ENCODE results near the gene LAMA5.
A peak's percentile ranks its signal among the peaks of the same experiment; 100 is the strongest.

The LAMA5 gene

DNA sequence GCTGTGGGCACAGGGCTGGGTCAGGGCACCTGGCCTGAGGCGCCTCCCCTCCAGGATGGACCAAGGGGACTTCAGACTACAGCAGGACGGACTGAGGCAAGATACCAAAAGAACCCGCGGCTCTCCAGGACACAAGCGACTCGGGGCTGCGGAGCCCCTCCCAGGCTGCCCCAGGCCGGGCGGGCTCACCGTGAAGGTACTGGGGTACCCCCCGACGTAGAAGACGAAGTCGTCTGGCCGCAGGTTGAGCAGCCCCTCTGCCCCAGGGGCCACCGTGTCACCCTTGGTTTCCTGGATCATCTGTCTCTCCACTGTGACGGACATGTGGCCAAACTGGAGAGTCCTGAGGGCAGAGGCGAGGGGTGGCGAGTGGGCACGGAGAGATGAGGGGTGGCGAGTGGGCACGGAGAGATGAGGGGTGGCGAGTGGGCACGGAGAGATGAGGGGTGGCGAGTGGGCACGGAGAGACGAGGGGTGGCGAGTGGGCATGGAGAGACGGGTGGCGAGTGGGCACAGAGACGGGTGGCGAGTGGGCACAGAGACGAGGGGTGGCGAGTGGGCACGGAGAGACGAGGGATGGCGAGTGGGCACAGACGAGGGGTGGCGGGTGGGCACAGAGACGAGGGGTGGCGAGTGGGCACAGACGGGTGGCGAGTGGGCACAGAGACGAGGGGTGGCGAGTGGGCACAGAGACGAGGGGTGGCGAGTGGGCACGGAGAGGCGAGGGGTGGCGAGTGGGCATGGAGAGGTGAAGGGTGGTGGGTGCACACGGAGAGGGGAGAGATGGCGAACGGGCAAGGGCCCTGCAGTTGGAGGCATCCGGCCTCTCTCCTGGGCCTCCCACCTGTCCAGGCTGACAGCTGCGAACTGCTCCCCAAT lies 53.4 kb downstream of the LAMA5 start:
- no peak for DNase-seq

DNA sequence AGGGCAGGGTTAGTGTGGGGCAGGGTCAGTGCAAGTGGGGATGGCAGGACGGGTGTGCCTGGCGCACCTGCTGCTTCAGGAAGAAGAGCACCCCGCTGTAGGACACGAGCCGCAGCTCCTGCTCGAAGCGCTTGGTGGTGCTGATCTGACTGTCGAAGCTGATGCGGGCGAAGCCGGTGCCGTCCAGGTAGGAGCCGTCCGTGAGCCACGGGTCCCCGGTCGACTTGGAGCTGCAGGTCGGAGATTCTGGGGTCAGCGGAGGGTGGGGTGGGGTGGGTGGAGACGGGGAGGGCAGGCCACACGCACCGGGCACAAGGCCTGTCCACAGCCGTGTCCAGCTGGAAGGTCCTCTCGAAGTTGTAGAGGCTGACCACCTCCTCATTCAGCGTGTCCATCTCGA lies 54.1 kb downstream of the LAMA5 start:
- DNase-seq, result no peak

DNA sequence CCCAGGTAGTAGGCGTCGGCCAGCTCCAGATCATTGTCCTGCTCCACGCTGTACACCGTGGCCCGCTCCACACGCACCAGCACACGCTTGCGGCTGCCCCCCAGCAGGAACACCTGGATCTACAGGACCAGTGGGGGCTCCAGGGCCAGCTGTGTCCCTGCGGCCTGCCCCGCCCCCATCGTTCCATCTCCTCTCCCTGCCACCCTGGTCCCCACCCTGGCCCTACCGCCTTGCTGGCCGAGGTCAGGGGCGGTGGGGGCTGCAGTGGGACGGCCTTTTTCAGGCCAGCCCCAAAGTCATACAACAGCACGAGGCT lies 54.5 kb downstream of the LAMA5 start:
- DNase-seq, result no peak

DNA sequence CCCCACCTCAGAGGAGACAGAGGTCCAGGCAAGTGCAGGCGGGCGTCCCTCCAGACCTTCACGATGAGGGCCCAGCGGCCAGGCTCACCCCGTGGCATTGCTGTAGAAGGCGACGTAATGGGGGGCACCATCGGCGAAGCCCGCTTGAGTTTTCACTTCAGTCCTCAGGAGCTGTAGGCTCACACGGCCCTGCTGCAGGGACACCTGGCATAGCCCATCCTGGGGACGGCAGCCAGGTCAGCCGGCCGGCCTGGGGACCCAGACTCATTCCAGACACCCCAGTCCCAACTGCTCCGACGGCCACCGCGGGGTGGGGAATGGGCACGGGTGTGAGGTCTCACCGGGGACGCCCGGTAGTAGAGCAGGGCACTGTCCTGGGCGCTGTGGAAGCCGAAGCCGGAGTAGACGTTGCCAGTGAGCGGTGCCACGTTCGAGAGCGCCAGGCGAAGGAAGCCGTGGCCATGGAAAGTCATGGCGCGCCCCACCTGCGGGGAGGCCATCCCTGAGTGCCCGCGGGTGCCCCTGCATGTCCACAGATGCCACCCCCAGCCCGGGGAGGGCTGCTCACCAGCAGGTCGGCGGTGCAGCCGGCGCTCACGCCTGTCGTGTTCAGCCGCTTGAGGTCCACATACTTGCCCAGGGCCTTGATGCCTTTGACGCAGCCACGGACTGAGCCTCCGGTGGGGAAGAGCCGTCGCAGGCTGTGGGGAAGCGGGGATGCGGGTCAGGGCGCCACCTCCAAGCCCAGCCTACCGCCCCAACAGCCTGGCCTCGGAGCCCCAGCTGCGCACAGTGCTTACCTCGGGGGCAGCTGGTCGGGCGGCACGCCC lies 55.1 kb downstream of the LAMA5 start:
- no peak for DNase-seq

DNA sequence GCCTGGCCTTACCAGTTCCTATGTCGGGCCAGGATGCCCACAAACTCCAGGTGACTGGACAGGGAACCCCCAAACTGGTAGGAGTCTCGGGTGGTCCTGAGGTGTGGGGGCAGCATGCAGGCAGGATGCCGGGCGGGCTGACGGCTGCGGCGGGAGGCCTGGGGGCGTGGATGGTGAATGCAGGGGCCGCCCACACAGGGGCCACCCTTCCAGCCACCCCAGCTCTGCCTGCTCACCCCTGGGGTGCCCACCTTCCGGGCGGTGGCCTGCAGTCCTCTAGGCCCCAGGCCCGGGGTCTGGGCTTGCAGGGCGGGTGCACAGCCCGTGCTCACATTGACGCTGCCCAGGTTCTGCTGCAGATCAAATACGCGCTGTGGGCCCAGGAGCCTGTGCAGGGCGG lies 56.0 kb downstream of the LAMA5 start:
- no peak for DNase-seq

DNA sequence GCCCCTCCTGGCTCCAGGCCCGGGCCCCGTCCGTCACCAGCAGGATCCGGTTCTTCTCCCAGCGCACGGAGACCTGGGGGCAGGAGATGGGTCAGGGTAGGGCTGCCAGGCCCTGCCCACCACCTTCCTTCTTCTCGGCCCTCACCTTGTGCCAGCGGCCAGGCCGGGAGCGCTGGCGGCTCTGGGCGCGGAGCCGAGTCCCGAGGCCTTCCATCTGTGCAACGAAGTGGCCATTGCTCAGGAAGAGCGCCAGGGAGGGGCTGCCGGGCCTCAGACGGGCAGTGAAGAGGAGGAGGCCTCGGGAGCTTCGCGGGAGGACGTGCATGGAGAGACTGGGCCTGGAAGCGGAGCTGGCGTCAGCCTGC lies 56.4 kb downstream of the LAMA5 start:
- no peak for DNase-seq

DNA sequence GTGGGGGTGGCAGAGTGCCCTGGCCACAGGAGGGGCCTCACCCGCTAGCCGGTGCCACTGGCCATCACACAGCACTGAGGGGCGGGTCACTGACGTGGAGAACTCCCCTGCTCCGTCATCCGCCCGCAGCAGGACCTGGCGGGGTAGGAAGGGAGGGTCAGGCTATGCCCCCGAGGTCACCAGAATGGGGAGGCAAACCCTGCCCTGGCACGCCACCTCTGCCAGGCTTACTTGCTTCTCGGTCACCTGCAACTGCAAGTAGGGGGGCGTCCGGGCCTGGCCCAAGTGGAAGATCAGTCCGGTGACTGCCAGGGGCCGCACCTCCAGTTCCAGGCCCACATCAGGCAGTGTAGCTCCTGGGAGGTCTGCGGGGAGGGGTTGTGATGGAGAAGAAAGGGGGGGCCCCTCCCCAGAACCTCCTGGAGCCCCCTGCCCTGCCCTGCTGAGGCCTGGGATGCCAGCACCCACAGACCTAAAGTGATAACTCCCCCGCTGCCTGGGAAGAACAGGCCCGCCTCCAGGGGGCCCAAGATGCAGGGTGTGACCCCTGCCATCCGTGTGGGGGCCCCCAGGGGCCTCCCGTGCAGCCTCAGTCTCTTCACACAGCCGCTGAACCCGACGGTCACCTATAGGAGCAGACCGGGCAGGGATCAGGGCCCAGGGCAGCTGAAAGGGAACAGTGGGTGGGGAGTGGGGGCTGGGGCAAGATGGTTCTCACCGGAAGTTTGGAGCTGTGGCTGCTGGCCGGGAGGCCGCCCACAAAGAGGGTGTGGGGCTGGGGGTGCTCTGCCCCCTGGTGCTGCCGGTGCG lies 57.0 kb downstream of the LAMA5 start:
- no peak for DNase-seq

DNA sequence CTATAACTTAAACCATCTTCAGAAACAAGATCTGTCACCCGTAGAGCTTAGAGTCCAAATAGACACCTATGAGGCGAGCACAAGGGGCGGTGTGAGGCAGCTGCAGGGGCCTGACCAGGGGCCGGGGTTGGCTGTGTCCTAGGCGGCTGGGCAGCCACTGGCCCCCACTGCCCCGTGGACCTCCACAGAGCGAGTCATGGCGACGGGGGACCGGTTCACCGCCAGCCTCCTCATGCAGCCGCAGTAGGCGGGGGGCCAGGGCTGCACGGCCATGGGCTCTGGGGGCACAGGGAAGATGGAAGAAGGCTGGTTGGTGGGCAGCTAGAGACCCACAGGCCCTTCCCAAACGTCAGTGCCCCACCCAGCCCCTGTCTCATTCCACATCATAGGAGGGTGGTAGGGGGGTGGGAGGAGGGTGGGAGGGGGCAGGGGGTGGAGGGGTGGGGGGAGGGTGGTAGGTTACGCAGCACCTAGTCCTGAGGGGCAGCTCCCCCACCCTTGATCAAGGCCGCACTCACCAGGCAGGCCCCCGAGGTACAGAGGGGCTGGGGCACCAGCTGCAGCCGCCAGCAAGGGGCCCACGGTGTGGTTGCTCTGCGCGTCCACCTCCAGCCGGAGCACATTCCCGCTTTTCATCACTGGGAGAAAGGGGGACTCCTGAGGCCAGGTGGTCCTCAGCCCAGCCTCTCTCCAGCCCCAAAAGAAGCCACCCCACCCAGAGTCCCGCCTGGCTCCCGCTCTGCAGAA lies 57.7 kb downstream of the LAMA5 start:
- no peak for DNase-seq

DNA sequence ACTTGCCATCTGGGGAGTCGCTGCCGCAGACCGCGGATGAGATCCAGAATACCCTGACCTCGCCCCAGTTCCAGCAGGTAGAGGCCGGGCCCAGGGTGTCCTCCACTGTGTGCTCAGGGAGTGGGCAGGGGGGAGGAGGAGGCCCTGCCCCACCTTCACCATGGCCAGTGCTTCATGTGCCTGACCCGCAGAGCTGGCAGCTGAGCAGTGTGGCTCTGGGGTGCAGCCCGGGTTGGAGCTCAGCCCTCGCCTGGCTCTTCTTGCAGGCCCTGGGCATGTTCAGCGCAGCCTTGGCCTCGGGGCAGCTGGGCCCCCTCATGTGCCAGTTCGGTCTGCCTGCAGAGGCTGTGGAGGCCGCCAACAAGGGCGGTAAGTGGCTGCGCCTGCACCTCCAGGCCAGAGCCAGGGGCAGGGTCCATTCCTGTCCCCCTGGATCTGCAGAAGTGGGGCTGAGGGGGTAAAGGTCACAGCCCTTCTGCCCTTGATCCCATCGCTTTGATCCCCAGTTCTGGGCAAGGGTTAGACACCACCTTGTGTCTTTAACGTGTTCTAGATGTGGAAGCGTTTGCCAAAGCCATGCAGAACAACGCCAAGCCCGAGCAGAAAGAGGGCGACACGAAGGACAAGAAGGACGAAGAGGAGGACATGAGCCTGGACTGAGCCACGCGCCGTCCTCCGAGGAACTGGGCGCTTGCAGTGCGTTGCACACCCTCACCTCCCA lies 58.9 kb downstream of the LAMA5 start:
- no peak for DNase-seq

DNA sequence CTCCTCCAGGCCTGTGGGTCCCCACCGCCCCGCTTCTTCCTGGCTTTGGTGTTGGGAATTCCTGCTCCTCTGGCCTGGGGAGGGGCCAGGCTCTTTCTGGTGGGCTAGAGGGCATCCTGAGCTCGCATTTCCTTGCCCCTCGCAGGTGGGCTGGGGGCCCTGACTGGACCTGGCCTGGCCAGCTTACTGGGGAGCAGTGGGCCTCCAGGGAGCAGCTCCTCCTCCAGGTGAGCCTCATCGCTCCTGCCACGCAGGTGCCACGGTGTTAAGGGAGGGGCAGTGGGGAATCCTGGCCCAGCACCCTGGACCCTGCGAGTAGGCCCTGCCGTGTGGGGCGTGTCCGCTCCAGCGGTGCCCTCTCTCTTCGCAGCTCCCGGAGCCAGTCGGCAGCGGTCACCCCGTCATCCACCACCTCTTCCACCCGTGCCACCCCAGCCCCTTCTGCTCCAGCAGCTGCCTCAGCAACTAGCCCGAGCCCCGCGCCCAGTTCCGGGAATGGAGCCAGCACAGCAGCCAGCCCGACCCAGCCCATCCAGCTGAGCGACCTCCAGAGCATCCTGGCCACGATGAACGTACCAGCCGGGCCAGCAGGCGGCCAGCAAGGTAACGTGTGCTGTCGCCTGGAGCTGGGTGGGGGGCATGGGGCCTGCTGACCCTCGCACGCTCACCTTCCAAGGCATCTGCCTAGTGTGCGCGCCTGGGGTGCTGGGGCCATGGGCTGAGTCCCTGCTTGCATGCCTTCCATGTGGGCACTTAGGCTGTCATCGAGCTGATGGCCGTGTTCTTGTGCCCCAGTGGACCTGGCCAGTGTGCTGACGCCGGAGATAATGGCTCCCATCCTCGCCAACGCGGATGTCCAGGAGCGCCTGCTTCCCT lies 59.6 kb downstream of the LAMA5 start:
- DNase-seq, result no peak

DNA sequence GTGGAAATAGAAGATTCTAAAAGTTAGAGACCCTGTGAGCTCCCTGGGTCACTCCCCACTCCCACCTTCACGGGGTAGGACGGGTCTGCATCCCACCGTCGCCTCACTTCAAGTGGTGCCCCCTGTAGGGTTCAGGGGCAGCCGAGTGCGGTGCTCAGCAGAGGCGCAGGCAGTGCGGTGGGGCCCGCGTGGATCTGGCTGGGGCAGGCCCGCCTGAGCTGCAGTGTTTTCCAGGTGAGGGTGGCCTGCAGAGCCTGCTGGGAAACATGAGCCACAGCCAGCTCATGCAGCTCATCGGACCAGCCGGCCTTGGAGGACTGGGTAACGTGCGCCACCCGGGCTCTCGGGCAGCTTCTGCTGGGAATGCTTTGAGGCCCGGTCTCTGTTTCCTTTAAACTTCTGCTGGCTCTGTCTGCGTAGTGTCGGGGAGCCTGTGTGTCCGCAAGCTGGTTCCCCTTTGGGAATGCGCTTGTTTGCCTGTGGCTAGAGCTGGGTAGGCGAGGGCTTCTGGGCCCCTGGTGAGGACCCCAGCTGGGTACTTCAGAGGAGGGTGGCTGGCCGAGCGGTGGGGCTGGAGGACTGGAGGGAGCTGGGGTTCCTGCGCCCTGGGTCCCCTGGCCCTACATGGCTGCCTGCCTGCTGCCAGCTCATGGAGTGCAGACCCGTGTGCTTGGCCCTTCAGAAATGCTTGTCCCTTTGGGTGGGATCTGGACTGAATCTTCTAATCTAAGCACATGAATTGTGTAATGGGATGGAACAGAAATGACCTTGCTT lies 60.5 kb downstream of the LAMA5 start:
- no peak for DNase-seq

DNA sequence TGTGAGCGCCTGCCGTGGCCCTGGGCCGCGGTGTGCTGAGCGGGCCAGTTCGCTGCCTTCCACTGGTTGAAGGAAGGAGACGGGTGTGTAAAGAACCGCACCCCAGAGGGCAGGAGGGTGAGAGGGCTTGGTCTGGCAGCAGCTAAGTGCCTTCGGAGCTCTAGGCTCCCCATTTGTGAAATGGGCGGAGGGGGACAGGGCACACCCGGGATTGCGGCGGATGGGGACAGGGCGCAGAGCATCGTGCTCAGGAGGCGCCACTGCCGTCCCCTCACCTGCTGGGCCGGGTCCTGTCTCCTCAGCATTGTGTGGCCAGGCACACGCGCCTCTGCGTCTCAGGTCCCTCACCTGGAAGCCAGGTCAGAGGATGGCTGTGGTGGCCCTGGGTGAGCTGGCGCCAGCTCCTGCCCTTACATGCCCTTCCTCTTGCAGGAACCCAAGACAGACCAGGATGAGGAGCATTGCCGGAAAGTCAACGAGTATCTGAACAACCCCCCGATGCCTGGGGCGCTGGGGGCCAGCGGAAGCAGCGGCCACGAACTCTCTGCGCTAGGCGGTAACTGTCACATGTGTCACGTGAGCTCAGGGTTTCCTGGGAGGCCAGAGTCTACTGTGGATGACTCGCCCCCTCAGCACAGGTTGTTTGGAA lies 61.2 kb downstream of the LAMA5 start:
- no peak for DNase-seq

DNA sequence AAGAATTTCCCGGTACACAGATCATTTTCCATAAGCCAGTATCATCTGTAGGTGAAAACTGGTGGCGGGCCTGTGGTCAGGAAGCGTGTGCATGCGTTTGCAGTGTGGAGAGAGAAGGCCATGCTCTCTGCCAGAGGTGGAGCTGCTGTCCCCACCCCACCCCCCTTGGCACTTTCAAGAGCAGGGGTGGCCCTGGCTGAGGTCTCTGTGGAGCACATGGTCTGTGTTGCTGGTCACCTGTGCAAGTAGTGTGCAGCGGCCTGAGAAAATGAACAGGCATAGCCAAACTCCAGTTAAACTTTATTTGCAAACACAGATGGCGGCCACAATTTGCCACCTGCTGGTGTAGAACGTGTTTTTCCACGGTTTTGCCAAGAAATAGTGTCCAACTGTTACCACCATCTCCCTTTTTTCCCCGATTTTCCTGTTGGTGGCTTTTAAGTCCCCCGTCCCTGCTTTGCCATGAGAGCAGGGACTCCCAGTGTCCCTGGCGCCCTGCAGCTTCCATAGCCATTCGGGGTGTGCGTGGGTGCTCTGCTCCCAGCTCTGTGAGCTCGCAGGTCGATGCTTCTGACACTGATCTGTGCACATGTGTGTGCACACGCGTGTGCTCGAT lies 61.9 kb downstream of the LAMA5 start:
- no peak for DNase-seq

DNA sequence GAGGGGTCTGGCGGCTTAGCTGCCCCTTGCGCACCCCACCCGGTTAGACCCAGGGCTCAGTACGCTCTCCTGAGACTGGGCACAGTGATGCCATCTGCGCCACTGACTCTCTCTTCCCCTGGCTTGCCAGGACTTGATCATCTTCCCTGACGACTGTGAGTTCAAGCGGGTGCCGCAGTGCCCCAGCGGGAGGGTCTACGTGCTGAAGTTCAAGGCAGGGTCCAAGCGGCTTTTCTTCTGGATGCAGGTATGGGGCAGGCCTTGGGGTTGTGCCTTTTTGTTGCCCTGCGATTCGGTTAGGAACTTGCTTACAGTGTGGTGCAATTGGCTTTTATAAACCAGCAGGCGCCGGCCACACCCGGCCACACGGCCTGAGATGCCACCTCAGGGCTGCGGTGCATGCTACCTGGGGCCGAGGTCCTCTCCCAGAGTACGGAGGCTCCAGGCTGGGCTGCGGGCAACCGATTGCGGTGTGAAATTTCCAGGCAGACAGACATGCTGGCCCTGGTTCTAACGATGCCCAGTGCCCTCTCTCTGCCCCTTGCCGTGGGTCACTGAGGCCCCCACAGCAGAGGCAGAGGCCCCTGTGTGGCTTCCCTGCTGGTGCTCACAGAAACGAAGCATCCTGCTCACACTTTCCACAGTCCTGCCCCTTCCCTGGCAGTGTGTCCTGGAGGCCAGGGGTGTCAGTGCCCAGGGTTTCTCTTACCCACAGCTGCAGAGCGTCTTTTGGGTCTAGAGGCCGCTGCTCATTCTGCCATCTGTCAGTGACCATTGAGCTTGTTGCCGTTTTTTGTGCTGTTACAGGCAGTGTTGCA lies 62.6 kb downstream of the LAMA5 start:
- no peak for DNase-seq

DNA sequence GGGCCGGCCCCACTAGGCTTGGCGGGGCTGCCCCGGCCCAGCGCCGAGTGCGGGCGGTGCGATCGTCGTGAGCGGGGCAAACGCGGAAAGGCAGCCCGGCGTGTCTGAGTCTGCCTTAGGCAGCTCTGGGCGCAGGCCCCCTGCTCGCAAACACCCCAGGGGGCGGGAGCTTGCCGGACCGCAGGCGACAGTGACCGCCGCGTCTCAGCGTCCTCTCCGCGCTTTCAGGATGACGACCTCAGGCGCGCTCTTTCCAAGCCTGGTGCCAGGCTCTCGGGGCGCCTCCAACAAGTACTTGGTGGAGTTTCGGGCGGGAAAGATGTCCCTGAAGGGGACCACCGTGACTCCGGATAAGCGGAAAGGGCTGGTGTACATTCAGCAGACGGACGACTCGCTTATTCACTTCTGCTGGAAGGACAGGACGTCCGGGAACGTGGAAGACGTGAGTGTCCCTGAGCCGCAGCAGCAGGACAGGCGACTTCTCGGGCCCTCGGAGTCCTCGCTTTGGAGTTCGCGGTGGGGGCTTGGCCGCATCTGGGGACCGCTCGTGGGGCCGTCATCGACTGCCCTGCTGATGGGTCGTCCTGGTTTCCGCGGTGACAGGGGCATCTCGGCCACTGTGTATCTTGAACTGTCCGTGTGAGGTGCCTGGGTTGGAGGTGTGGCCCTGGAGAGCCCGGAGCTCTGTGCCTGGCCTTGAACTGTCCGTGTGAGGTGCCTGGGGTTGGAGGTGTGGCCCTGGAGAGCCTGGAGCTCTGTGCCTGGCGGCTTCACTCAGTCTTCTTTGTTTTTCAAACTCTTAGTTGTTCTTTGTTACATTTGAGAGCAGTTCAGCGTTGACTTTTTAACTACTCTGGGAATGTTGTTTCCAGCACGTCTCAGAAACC lies 63.5 kb downstream of the LAMA5 start:
- no peak for DNase-seq

DNA sequence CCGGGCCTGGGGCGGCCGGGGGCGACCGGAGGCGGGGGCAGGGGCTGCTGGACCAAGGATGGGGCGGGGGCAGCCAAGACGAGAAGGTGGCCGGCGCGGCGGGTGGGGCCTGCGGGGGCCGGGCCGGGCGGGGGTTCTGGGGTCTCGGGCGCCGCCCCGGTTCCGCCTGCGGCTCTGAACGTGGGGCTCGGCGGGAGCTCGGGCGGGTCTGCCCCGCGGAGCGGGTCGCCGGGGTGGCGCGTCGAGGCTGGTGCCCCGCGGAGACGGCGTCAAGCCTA lies 64.1 kb downstream of the LAMA5 start:
- no peak for DNase-seq

DNA sequence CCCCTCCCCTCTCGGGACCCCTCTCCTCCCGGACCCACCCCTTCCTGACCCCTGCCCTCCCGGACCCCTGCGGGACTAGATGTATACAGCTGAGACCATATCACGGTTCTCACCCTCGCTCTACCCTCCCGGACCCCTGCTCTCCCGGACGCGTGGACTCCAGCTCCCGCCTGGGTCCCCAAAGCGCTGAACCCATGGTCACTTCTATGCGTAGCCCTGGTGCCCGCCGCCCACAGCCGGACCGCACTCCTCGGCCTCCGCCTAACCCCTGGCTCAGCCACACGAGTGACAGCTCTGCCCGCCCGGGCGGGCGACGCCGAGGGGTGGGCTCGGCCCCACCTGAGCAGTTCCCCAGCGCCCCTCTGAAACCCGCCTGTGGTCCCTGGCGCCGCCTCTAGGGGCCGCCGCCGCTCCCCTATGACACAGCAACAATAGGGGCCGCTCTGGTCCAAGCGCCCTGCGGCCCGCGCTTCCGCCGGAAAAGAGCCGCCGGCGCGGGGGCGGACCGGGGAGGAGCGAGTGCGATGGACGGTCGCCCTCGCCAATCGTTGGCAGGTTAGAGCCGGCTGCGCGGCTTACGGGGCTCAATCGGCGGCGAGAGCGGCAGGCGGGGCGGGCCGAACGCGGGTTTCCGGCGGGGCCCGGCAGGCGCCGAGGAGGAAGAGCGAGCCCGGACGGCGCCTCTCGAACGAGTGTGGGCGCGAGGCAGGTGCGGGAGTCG lies 64.6 kb downstream of the LAMA5 start, which contains the start of gene ADRM1:
TSS of gene ADRM1 (plus strand) at position 657 of the 721 bp plus-strand sequence. CDS start 572 bp downstream, outside the sequence.
- DNase-seq, result peak; percentile 97

Data from SHP77 (cell line).